ENCODE results near the gene CLDN22.

DNA sequence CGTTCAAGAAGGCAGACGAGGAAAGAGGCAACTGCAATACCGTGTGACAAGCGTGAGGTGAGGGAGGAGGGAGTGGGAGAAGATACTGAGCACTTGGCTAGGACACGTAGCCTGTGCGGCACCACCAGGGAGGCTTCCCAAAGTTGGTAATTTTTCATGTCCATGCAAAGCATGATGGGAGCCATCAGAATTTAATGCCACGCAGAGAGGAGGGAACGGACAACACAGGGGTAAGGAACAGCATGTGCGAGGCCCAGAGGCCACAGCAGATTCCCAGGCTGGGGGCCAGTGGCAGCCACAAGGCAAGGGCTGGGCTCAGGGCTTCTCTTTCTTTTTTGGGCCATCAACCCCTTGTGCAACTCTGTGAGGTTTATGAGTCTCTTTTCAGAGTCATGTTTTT lies 13.1 kb upstream of the CLDN22 start:
- TF ChIP-seq CTCF (conservative IDR thresholded peaks at IDR 0.05; ENCODE audit: low read depth, low read length), result no peak
- no peak for TF ChIP-seq EZH2 (IDR thresholded peaks at IDR 0.05; ENCODE audit: borderline replicate concordance, low read depth, low read length, poor library complexity, severe bottlenecking)
